GM12878 (cell line): ENCODE results near the gene AOPEP. TPM values are rescaled to one million over a fixed set of nuclear protein-coding genes. Genes with fewer than 3 reads are reported as not detected.

ENCODE experiments used
- ATAC-seq: fragments of 200-7000 bp; cut with Tn5 transposase; 3 replicates; pipeline ENCODE4 v1.9.1; 2020; ENCODE audit warnings: mild to moderate bottlenecking, moderate library complexity
- BruUV-seq: library from RNA; stranded (reverse); fragments of 400-500 nt; replicated peaks from 2 replicates; lab custom pipeline; 2021; lab: Mats Ljungman, UMichigan
- CTCF ChIA-PET: fragments of 300-600 bp; sonication (Branson Sonifier 250); formaldehyde crosslinking; extraction: SDS; loops from one replicate; lab custom pipeline; 2021; ENCODE audit warnings: inconsistent platforms; lab: Yijun Ruan, JAX
- POLR2A ChIA-PET: fragments of 350-600 bp; formaldehyde crosslinking; extraction: SDS; loops from one replicate; lab custom pipeline; 2021; ENCODE audit warnings: inconsistent platforms; lab: Charles Lee
- RAD21 ChIA-PET: fragments of 300-600 bp; sonication (Branson Sonifier 250); formaldehyde crosslinking; loops from one replicate; lab custom pipeline; 2023; ENCODE audit warnings: antibody characterized with exemption; ENCODE audit not compliant: unreplicated experiment; lab: Charles Lee
- SMC1A ChIA-PET: fragments of 300-600 bp; sonication (Branson Sonifier 250); formaldehyde crosslinking; loops from one replicate; lab custom pipeline; 2023; ENCODE audit not compliant: unreplicated experiment, uncharacterized antibody; lab: Charles Lee
- DNase-seq: peaks from one replicate; pipeline ENCODE4 v3.0.0-alpha.2; 2011; ENCODE audit warnings: low read depth, low spot score
- FAIRE-seq: peaks from 3 replicates; lab custom pipeline; 2011; peaks lifted over from hg19 to GRCh38; lab: Jason Lieb, UNC
- H2AFZ ChIP-seq: 2 replicates; pipeline ENCODE4 v1.6.0; 2011; ENCODE audit warnings: low read depth, low read length, control low read depth; ENCODE audit not compliant: control insufficient read depth
- H3K27ac ChIP-seq: 2 replicates; pipeline ENCODE4 v1.5.1; 2011; ENCODE audit warnings: control low read depth; ENCODE audit not compliant: control insufficient read depth, insufficient read depth
- H3K27me3 ChIP-seq, 2 experiments: replicated peaks in 1 of 2; 2 replicates each; pipeline versions ENCODE4 v1.6.0 to v1.6.1; 2011; ENCODE audit warnings: low read length in 1 of 2; ENCODE audit not compliant: control insufficient read depth in 2 of 2, insufficient read depth in 2 of 2
- H3K36me3 ChIP-seq, 2 experiments: 2 replicates each; pipeline ENCODE4 v1.5.1; 2011; ENCODE audit warnings: low read length in 1 of 2; ENCODE audit not compliant: control insufficient read depth in 2 of 2, insufficient read depth in 2 of 2
- H3K4me1 ChIP-seq: 2 replicates; pipeline ENCODE4 v1.6.1; 2011; ENCODE audit warnings: mild to moderate bottlenecking, low read length, moderate library complexity, mixed read lengths; ENCODE audit not compliant: control insufficient read depth, insufficient read depth
- H3K4me2 ChIP-seq: 2 replicates; pipeline ENCODE4 v1.6.0; 2011; ENCODE audit warnings: control low read depth; ENCODE audit not compliant: control insufficient read depth, insufficient read depth
- H3K4me3 ChIP-seq: fragments of 200-600 bp; sonication (generic); 2 replicates; pipeline ENCODE4 v1.5.1; 2016
- H3K79me2 ChIP-seq: 2 replicates; pipeline ENCODE4 v1.6.0; 2011; ENCODE audit warnings: low read length; ENCODE audit not compliant: control insufficient read depth, insufficient read depth
- H3K9ac ChIP-seq: 2 replicates; pipeline ENCODE4 v1.8.0; 2011; ENCODE audit warnings: low read length, control low read depth, mixed read lengths; ENCODE audit not compliant: control insufficient read depth, insufficient read depth
- H3K9me3 ChIP-seq: replicated peaks from 3 replicates; pipeline ENCODE4 v1.5.1; 2011; ENCODE audit warnings: mild to moderate bottlenecking, low read length; ENCODE audit not compliant: control insufficient read depth, insufficient read depth
- H4K20me1 ChIP-seq: 2 replicates; pipeline ENCODE4 v1.6.0; 2011; ENCODE audit not compliant: control insufficient read depth, insufficient read depth
- ASH2L ChIP-seq: fragments of 300-600, 200-600 bp; sonication (generic); IDR thresholded peaks from 2 replicates; pipeline ENCODE4 v1.6.1; 2017; ENCODE audit warnings: low read depth, mild to moderate bottlenecking, borderline replicate concordance
- FOS ChIP-seq: IDR thresholded peaks from 3 replicates; pipeline ENCODE4 v1.6.1; 2011; ENCODE audit warnings: borderline replicate concordance; ENCODE audit not compliant: insufficient read length; ENCODE audit errors: extremely low read depth
- FOXM1 ChIP-seq: IDR thresholded peaks from 2 replicates; pipeline ENCODE4 v1.6.1; 2012; ENCODE audit warnings: low read depth, mild to moderate bottlenecking, inconsistent platforms, low read length, moderate library complexity
- GABPA ChIP-seq: IDR thresholded peaks from 2 replicates; pipeline ENCODE4 v1.6.1; 2014; ENCODE audit warnings: antibody characterized with exemption, low read depth, mild to moderate bottlenecking, inconsistent platforms
- IRF4 ChIP-seq: IDR thresholded peaks from 2 replicates; pipeline ENCODE4 v1.6.1; 2011; ENCODE audit warnings: low read depth, low read length
- JUND ChIP-seq: IDR thresholded peaks from 2 replicates; pipeline ENCODE4 v1.6.1; 2012; ENCODE audit warnings: low read depth, mild to moderate bottlenecking, low read length, improper control_type of control experiment, moderate library complexity
- KAT2A ChIP-seq: conservative IDR thresholded peaks from 2 replicates; pipeline ENCODE4 v1.6.1; 2011; ENCODE audit warnings: low read depth, low read length; ENCODE audit not compliant: control insufficient read depth
- PAX5 ChIP-seq: IDR thresholded peaks from 2 replicates; pipeline ENCODE4 v1.6.1; 2011; ENCODE audit warnings: low read depth, low read length, borderline replicate concordance
- PAX8 ChIP-seq: fragments of 450-650 bp; IDR thresholded peaks from 2 replicates; pipeline ENCODE4 v1.6.1; 2017; ENCODE audit warnings: mild to moderate bottlenecking, moderate library complexity
- RAD21 ChIP-seq: IDR thresholded peaks from 2 replicates; pipeline ENCODE4 v1.6.1; 2011; ENCODE audit warnings: mild to moderate bottlenecking, low read depth, low read length, moderate library complexity; ENCODE audit not compliant: insufficient read depth
- SMC3 ChIP-seq: IDR thresholded peaks from 2 replicates; pipeline ENCODE4 v1.6.1; 2011; ENCODE audit warnings: low read length, improper control_type of control experiment, borderline replicate concordance
- STAT3 ChIP-seq: IDR thresholded peaks from 2 replicates; pipeline ENCODE4 v1.6.1; 2011; ENCODE audit warnings: low read depth, low read length, improper control_type of control experiment
- SUZ12 ChIP-seq: fragments of 200-600 bp; sonication (generic); IDR thresholded peaks from one replicate; pipeline ENCODE4 v1.6.1; 2018; ENCODE audit warnings: antibody characterized with exemption, mild to moderate bottlenecking; ENCODE audit not compliant: unreplicated experiment
- TAF1 ChIP-seq: IDR thresholded peaks from 2 replicates; pipeline ENCODE4 v1.6.1; 2011; ENCODE audit warnings: mild to moderate bottlenecking, low read depth, low read length, borderline replicate concordance
- TCF7 ChIP-seq: IDR thresholded peaks from 2 replicates; pipeline ENCODE4 v1.6.1; 2014; ENCODE audit warnings: antibody characterized with exemption, borderline replicate concordance
- ZBTB11 ChIP-seq: fragments of 450-650 bp; formaldehyde crosslinking; IDR thresholded peaks from 2 replicates; pipeline ENCODE4 v1.5.0; 2022; ENCODE audit warnings: mild to moderate bottlenecking, missing genetic modification characterization
- WGBS: methylation state at CpG from one replicate; pipeline ENCODE4 v1.1.6; 2016; ENCODE audit warnings: low lambda C conversion rate; ENCODE audit not compliant: insufficient replicate concordance, insufficient coverage; ENCODE audit errors: missing lambda C conversion rate; 5-methylcytosine and 5-hydroxymethylcytosine counted together
- in situ Hi-C: fragments of 300-500 bp; cut with MboI; formaldehyde crosslinking; loops from 9 replicates; pipeline ENCODE4 v1.14.3; 2018; ENCODE audit warnings: mixed read lengths
- intact Hi-C: fragments of 100-400 bp; cut with micrococcal nuclease; formaldehyde crosslinking; loops from one replicate; pipeline ENCODE4 v1.14.2; 2022; ENCODE audit not compliant: unreplicated experiment
- polyA plus RNA-seq, 11 experiments: library from polyadenylated mRNA; depleted of rRNA in 4 of 11; unstranded in 6 of 11; stranded (reverse) in 5 of 11; fragments of >200 nt; fragmentation: Nextera tagmentation in 4 of 11; fragmentation: Illumina TruSeq in 1 of 11; extraction: Ambion mirVana in 4 of 11; extraction: Trizol in 1 of 11; gene quantifications; 1 replicate in 1 of 11; 2 replicates in 10 of 11; pipeline versions ENCODE4 v1.2.1 to v1.2.3, GENCODE V29; 2011 to 2016; ENCODE audit warnings: inconsistent platforms in 2 of 11, missing spikeins in 2 of 11, low read depth in 1 of 11
- total RNA-seq, 4 experiments: library from RNA; depleted of rRNA in 3 of 4; stranded (reverse); fragments of >200 nt in 3 of 4; fragmentation: Illumina TruSeq in 1 of 4; extraction: Trizol in 1 of 4; gene quantifications; 2 replicates each; pipeline versions ENCODE4 v1.2.1 to v1.2.3, GENCODE V29; 2013 to 2021
- TF ChIP-seq, protein P1 (sequence below): fragments of 450-650 bp; IDR thresholded peaks from 2 replicates; pipeline ENCODE4 v1.6.1; 2014; ENCODE audit warnings: mild to moderate bottlenecking
- TF ChIP-seq, protein P2 (sequence below): fragments of 150-350 bp; IDR thresholded peaks from 2 replicates; pipeline ENCODE4 v1.6.1; 2014; ENCODE audit warnings: mild to moderate bottlenecking, low read depth, low read length

AOPEP gene
- total and polyA plus RNA-seq, 10 of the 15 experiments (the other 5 are each of a cell fraction or from before 2014, with no cell fraction given): 2.3 to 16.9 (median 10.1) TPM

- TF ChIP-seq ZBTB11 (CRISPR knock-in tag) (no peak), TAF1 (no peak), FOS (no peak), FOXM1 (no peak), PAX8 (no peak)
- TF ChIP-seq, protein P1, sequence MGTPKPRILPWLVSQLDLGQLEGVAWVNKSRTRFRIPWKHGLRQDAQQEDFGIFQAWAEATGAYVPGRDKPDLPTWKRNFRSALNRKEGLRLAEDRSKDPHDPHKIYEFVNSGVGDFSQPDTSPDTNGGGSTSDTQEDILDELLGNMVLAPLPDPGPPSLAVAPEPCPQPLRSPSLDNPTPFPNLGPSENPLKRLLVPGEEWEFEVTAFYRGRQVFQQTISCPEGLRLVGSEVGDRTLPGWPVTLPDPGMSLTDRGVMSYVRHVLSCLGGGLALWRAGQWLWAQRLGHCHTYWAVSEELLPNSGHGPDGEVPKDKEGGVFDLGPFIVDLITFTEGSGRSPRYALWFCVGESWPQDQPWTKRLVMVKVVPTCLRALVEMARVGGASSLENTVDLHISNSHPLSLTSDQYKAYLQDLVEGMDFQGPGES: no peak
- TF ChIP-seq, all 136 proteins: peak for 0
Measured at GRCh38 chr9:95099321-95100070, 373.0 kb downstream of the AOPEP start (continued).

- Histone ChIP-seq H3K9me3 (no peaks in the 10 kb centered on the region), H3K27ac (no peak overlapping the region), H3K4me2 (no peak overlapping the region), H3K27me3 (no peaks in the 10 kb centered on the region), H3K79me2 (no peaks in the 10 kb centered on the region), H2AFZ (no peak overlapping the region), H3K36me3 (no peaks in the 10 kb centered on the region; a peak in 1 of 4 replicates), H3K4me1 (no peaks in the 10 kb centered on the region), H3K4me3 (no peak overlapping the region), H4K20me1 (no peaks in the 10 kb centered on the region), H3K9ac (no peak overlapping the region)
- ATAC-seq (no peak), FAIRE-seq (no peak), DNase-seq (no peak)
- WGBS: 72% methylated on average over 4 of the region's 4 CpGs
- POLR2A ChIA-PET: no interaction called here
- CTCF ChIA-PET: no interaction called here
- in situ Hi-C loops: no loop called here
- RAD21 ChIA-PET: no interaction called here
- intact Hi-C loops: no loop called here
- SMC1A ChIA-PET: no interaction called here
- no TSS peak for BruUV-seq
- TF ChIP-seq KAT2A: no peak
- TF ChIP-seq GABPA: no peak
- no peak for TF ChIP-seq RAD21
- TF ChIP-seq JUND: no peak
- no peak for TF ChIP-seq SMC3
- no peak for TF ChIP-seq ASH2L
- no peak for TF ChIP-seq TCF7
- no peak for TF ChIP-seq IRF4
- TF ChIP-seq STAT3: no peak
- no peak for TF ChIP-seq SUZ12
- TF ChIP-seq, protein P2, sequence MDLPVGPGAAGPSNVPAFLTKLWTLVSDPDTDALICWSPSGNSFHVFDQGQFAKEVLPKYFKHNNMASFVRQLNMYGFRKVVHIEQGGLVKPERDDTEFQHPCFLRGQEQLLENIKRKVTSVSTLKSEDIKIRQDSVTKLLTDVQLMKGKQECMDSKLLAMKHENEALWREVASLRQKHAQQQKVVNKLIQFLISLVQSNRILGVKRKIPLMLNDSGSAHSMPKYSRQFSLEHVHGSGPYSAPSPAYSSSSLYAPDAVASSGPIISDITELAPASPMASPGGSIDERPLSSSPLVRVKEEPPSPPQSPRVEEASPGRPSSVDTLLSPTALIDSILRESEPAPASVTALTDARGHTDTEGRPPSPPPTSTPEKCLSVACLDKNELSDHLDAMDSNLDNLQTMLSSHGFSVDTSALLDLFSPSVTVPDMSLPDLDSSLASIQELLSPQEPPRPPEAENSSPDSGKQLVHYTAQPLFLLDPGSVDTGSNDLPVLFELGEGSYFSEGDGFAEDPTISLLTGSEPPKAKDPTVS: no peak
- TF ChIP-seq PAX5: no peak
Measured at GRCh38 chr9:95100071-95100627, 373.6 kb downstream of the AOPEP start.
